GM12873 (cell line): ENCODE measurements around the gene GATD1.

Experiments used
- TF ChIP-seq, protein P1 (sequence below): IDR thresholded peaks from 2 replicates; pipeline ENCODE4 v1.5.1; 2012; ENCODE audit warnings: low read depth, mild to moderate bottlenecking, moderate library complexity, low read length, control low read depth; ENCODE audit not compliant: insufficient read depth; ENCODE audit errors: missing control alignments

The GATD1 gene

DNA sequence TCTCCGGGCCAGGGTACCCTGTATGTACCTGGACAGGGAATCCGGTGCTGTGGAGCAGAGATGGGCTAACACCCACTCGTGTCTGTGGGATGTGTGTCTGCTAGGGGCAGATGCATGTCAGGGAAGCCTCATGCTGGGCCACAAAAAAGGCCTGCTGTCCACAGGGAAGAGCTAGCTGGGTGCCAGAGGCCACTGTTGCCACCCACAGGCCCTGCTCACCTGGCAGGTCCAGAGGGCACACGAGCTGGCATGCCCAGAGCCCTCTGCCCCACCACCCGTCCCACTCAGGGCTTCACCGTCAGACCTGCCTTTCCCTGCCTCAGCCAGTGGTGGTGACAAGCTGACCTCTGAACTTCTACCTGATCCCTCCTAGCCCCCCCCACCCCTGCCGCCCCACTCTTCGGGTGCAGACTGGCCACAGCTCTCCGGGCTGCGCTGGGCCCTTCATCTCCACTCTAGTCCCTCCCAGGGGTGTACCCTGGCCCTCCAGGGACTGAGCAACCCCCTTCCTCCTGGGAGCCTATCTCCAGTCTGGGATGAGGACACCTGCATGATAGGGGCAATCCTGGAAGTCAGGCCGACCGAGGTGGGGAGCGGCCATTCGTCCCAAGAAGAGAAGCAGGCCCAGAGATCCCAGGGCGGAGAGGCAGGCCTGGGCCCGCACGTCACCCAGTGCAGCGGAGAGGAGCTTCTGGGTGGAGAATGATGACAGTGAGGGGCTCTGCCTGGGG lies 19.4 kb upstream of the GATD1 start:
- TF ChIP-seq, protein P1, sequence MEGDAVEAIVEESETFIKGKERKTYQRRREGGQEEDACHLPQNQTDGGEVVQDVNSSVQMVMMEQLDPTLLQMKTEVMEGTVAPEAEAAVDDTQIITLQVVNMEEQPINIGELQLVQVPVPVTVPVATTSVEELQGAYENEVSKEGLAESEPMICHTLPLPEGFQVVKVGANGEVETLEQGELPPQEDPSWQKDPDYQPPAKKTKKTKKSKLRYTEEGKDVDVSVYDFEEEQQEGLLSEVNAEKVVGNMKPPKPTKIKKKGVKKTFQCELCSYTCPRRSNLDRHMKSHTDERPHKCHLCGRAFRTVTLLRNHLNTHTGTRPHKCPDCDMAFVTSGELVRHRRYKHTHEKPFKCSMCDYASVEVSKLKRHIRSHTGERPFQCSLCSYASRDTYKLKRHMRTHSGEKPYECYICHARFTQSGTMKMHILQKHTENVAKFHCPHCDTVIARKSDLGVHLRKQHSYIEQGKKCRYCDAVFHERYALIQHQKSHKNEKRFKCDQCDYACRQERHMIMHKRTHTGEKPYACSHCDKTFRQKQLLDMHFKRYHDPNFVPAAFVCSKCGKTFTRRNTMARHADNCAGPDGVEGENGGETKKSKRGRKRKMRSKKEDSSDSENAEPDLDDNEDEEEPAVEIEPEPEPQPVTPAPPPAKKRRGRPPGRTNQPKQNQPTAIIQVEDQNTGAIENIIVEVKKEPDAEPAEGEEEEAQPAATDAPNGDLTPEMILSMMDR = no peak

DNA sequence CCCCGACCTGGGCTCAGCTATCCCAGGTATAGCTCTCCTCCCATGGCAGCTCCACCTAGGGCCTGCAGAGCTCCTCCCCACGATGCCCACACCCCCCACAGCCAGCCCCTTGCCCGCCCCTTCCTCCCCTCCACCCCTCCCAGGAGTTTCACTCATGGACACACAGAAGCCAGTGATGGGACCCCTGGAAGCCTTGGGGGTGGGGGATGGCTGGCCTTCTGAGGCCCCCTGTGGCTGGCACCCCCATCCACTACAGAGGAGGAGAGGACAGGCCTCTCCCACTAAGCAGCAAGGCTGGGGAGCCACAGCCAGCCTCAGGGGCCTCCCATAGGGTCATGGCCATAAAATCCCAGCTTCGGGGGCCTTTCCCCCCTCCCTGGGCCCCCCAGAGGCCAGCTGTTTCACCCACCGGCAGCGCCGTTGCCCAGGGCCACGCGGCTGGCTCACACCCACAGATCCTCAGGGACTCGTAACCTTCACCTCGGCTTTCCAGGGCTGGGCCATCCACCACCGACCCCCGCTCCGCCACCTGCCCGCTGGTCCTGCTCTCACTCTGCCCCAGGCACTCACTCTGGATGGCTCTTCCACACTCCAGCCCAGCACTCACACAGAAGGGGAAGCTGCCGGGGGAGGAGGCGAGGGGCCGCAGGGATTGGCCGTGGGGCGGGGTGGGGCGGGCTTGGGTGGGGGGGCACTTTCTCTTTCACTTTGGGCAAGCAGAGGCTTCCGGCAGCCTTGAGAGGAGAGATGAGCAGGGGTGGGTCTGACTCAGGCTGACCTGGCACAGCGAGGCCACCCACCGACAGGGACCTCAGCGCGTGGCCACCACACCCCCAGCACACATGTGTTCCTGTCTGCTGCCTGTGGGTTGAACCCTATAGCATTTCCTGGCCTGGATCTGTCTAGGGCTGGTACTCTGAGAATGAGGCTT lies 18.6 kb upstream of the GATD1 start:
- TF ChIP-seq, protein P1 = no peak

DNA sequence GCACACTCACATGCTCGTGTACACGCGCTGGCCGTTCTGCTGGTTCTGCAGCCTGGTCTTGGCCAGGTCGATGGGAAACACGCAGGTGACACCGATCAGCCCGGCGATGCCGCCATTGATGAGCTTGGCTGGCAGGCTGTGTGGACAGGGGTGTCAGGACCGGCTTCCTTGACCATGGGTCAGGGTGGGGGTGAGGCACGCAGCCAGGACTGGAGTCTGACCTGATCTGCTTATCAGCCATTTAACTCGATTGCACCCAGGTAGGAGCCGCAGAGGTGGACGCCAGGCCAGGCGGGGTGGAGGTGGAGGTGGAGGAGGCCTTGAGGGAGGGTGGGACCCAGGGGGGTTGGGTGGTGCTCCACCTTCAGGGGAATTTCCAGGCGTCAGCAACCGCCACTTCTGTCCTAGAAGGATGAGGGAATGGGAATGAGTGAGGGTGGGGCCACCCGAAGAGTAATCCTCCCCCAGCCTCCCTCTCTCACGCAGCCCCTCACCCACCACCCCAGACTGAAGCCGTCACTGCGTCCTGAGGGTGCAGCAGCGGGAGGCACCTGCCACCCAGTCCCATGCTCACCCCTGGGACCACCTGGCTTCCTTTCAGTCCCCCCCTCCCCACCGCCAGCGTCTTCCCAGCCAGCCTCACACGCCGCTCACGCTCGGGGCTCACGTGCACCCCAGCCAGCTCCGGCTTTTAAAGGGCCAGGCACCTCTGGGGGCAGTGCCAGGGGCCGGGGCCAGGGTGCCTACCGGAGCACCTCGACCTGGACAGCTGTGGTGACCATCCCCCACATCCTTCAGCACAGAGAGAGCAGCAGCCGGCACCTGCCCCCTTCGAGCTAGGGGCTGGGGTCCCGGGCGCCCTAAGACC lies 17.7 kb upstream of the GATD1 start:
- TF ChIP-seq, protein P1 = no peak

DNA sequence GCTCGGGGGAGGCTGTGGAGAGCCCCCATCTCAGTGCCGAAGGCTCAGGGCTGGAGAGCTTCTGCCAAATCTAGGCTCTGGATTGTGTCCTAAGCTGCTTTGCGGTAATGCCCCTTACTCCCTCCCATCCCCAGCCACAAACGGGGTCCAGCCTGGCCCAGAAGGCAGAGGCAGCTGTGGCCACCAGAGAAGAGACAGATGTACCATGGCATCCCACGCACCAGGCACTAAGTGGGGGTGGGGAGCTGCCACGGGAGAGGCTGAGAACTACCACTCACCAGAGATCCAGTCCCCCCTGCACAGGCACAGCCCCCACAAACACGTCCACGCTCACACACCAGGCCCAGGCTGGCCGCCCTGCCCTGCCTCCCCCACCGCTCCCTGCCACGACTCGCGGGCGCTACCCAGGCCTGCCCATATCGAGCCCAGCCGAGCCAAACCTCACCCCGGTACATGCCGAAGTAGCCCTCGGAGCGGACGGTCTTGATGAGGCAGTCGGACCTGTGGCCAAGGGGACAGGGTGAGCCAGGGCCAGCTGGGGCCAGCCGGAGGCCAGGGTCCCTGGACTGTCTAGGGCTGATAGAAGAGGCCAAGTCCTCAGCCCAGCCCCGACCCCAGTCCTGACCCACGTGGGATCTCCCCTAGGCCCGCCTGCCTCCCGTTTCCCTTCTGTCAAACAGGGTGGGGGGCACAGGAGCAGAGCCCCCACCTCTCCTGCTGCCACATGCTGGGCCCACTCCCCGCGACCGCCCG lies 16.9 kb upstream of the GATD1 start:
- TF ChIP-seq, protein P1 = no peak

DNA sequence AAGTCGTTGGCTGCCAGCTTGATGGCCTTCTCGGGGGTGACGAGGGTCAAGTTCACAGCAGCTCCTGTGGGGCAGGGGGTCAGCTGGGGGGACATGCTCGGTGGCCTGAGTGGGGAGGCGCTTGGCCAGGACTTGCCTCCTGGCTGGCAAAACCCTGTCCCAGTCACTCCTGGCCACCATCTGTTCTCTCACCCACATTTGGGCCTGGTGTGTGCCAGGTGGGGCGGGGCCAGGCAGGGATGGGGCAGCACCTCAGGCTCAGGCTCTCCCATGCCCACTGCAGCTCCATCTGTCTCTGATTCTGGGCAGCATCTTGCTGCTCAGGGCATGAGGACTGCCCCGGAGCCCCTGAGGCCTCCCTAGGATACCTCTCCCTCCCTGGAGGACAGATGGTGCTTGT lies 16.3 kb upstream of the GATD1 start:
- TF ChIP-seq, protein P1 = no peak

DNA sequence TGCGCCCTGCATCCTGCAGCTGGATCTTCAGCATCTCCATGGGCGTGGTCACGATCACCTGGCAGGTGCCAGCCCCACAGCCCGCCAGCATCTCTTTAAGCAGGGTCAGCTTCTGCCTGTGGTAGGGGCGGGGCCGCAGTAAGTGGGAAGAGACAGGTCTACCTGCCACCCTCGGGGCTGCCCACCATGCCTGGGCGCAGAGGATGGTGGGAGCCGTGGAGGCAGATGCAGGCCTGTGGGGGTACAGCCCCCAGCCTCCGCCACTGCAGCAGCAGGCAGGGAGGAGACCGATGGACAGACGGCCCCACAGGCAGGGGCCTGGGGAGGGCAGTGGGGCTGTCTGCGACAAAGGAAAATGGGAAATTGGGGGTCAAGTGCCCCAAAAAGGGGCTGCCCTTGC lies 15.6 kb upstream of the GATD1 start:
- TF ChIP-seq, protein P1 = no peak
